Fibroblast of mammary gland (primary cell): Measurements from ENCODE around the gene APOL4.

ENCODE experiments used
- DNase-seq: peaks from one replicate; pipeline ENCODE4 v3.0.0-alpha.2; 2010; ENCODE audit warnings: low read depth
- H3K4me3 ChIP-seq: 2 replicates; pipeline ENCODE4 v1.5.1; 2011; ENCODE audit warnings: low read depth, mild to moderate bottlenecking, low read length, moderate library complexity; ENCODE audit not compliant: control insufficient read depth
- CTCF ChIP-seq: conservative IDR thresholded peaks from 2 replicates; pipeline ENCODE4 v1.5.1; 2011; ENCODE audit warnings: low read depth, low read length, inconsistent platforms; ENCODE audit not compliant: control insufficient read depth, insufficient read depth

The APOL4 gene

GRCh38 chr22:36143066-36143815 is 58.4 kb downstream of the APOL4 start:
- TF ChIP-seq CTCF: no peak
- no peak overlapping the region for H3K4me3 ChIP-seq
- no peak for DNase-seq

GRCh38 chr22:36141481-36141880 is 60.1 kb downstream of the APOL4 start:
- TF ChIP-seq CTCF: no peak
- no peak overlapping the region for H3K4me3 ChIP-seq
- DNase-seq: no peak
